PC-3 (cell line): ENCODE data around the gene TARS2. TPM values are rescaled to one million over a fixed set of nuclear protein-coding genes. Genes with fewer than 3 reads are reported as not detected.

Source experiments
- ATAC-seq: fragments of 200-7000 bp; cut with Tn5 transposase; 2 replicates; pipeline ENCODE4 v1.9.1; 2020; ENCODE audit warnings: mild to moderate bottlenecking, moderate library complexity
- BruUV-seq: library from RNA; stranded (reverse); fragments of 400-500 nt; replicated peaks from 2 replicates; lab custom pipeline; 2021; lab: Mats Ljungman, UMichigan
- CTCF ChIA-PET: fragments of 300-600 bp; sonication (Branson Sonifier 250); formaldehyde crosslinking; loops from one replicate; lab custom pipeline; 2022; ENCODE audit warnings: antibody characterized with exemption; lab: Charles Lee
- POLR2A ChIA-PET: fragments of 300-600 bp; sonication (Branson Sonifier 250); formaldehyde crosslinking; loops from one replicate; lab custom pipeline; 2022; ENCODE audit warnings: antibody characterized with exemption; ENCODE audit not compliant: unreplicated experiment; lab: Charles Lee
- DNase-seq: peaks from one replicate; pipeline ENCODE4 v3.0.0-alpha.2; 2015
- H2AFZ ChIP-seq: fragments of 300-600 bp; sonication (generic); 2 replicates; pipeline ENCODE4 v1.6.0; 2016; ENCODE audit warnings: antibody characterized with exemption, low read length
- H3F3A ChIP-seq: fragments of 300-600 bp; sonication (generic); one replicate; pipeline ENCODE4 v1.6.0; 2017; ENCODE audit warnings: antibody characterized with exemption, low read length, control low read depth, mild to moderate bottlenecking; ENCODE audit not compliant: unreplicated experiment
- H3K27ac ChIP-seq: fragments of 300-600 bp; sonication (generic); 2 replicates; pipeline ENCODE4 v1.5.1; 2016; ENCODE audit warnings: mild to moderate bottlenecking, low read length
- H3K27me3 ChIP-seq: fragments of 300-600 bp; sonication (generic); 2 replicates; pipeline ENCODE4 v1.6.1; 2016; ENCODE audit warnings: low read length, mixed read lengths
- H3K36me3 ChIP-seq: fragments of 300-600 bp; sonication (generic); 2 replicates; pipeline ENCODE4 v1.6.1; 2016; ENCODE audit warnings: low read depth, mixed run types, low read length, mixed read lengths
- H3K4me1 ChIP-seq: fragments of 300-600 bp; sonication (generic); 2 replicates; pipeline ENCODE4 v1.5.1; 2016; ENCODE audit warnings: low read length; ENCODE audit not compliant: insufficient read depth
- H3K4me2 ChIP-seq: fragments of 300-600 bp; sonication (generic); 2 replicates; pipeline ENCODE4 v1.6.0; 2016; ENCODE audit warnings: low read length
- H3K4me3 ChIP-seq: fragments of 300-600 bp; sonication (generic); 2 replicates; pipeline ENCODE4 v1.5.1; 2016; ENCODE audit warnings: mild to moderate bottlenecking, low read length, mixed read lengths
- H3K79me2 ChIP-seq: fragments of 300-600 bp; sonication (generic); 2 replicates; pipeline ENCODE4 v1.6.1; 2017; ENCODE audit warnings: low read length, mixed read lengths
- H3K9ac ChIP-seq: fragments of 300-600 bp; sonication (generic); 2 replicates; pipeline ENCODE4 v1.6.0; 2016; ENCODE audit warnings: mild to moderate bottlenecking, low read length
- H3K9me2 ChIP-seq: fragments of 300-600 bp; sonication (generic); replicated peaks from 2 replicates; pipeline ENCODE4 v1.6.1; 2016; ENCODE audit warnings: mixed run types, low read length, mixed read lengths
- H3K9me3 ChIP-seq: fragments of 300-600 bp; sonication (generic); 2 replicates; pipeline ENCODE4 v1.6.1; 2016; ENCODE audit warnings: low read length, mixed read lengths
- H4K20me1 ChIP-seq: fragments of 300-600 bp; sonication (generic); 2 replicates; pipeline ENCODE4 v1.6.1; 2016; ENCODE audit warnings: low read length, mixed read lengths
- EZH2 ChIP-seq: fragments of 300-600 bp; sonication (generic); IDR thresholded peaks from one replicate; pipeline ENCODE4 v1.6.1; 2017; ENCODE audit warnings: antibody characterized with exemption, mild to moderate bottlenecking, low read length; ENCODE audit not compliant: unreplicated experiment
- EZH2phosphoT487 ChIP-seq: fragments of 300-600 bp; sonication (generic); IDR thresholded peaks from 2 replicates; pipeline ENCODE4 v1.6.1; 2018; ENCODE audit warnings: mild to moderate bottlenecking, antibody characterized with exemption, low read length, borderline replicate concordance
- intact Hi-C: fragments of 100-400 bp; cut with micrococcal nuclease; formaldehyde crosslinking; loops from 2 replicates; pipeline ENCODE4 v1.9.0; 2023
- total RNA-seq: library from RNA; depleted of rRNA; stranded (reverse); fragments of >200 nt; gene quantifications from 2 replicates; pipeline ENCODE4 v1.2.3, GENCODE V29; 2014
- TF ChIP-seq, protein P1 (sequence below): fragments of 300-600 bp; sonication (generic); conservative IDR thresholded peaks from 2 replicates; pipeline ENCODE4 v1.5.1; 2017; ENCODE audit warnings: antibody characterized with exemption, low read depth, mild to moderate bottlenecking, low read length

Gene TARS2
- total RNA-seq, 1 experiment from 2014 or later: 56.2 TPM

DNA sequence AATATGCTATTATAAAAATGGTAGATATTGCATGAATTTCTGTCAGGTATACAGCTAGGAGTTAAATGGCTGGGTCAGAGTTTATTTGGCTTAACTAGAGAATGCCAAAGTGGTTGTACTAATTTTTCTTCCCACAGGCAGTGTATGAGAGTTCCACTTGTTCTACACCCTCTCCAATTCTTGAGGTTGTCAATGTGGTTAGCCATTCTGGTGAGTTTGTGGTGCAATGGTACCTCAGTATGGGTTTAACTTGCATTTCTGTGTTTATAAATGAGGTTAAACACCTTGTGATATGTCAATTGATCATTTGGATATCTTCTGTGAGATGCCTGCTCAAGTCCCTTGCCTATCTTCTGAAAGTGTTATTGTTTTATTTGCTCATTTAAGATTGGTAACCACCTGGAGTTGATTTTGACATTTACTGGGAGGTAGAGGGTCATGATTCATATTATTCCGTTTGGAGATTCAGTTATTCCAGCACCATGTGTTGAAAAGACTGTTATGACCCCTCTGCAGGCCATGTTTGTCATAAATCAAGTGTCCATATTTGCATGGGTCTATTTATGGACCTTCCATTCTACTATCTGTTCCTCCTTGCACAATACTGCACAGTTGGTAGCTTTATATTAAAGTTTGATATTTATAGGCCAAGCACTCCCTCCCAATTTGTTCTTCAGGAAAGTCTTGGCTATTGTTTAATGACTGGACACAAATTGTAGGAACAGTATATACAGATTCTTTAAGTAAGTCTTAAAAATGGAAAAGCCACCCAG lies 34.2 kb downstream of the TARS2 start:
- POLR2A ChIA-PET: no interaction called here
- BruUV-seq: no TSS peak
- TF ChIP-seq, protein P1, sequence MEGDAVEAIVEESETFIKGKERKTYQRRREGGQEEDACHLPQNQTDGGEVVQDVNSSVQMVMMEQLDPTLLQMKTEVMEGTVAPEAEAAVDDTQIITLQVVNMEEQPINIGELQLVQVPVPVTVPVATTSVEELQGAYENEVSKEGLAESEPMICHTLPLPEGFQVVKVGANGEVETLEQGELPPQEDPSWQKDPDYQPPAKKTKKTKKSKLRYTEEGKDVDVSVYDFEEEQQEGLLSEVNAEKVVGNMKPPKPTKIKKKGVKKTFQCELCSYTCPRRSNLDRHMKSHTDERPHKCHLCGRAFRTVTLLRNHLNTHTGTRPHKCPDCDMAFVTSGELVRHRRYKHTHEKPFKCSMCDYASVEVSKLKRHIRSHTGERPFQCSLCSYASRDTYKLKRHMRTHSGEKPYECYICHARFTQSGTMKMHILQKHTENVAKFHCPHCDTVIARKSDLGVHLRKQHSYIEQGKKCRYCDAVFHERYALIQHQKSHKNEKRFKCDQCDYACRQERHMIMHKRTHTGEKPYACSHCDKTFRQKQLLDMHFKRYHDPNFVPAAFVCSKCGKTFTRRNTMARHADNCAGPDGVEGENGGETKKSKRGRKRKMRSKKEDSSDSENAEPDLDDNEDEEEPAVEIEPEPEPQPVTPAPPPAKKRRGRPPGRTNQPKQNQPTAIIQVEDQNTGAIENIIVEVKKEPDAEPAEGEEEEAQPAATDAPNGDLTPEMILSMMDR: no peak
- no peak for TF ChIP-seq EZH2
- TF ChIP-seq EZH2phosphoT487: no peak
- Histone ChIP-seq H3K4me3 (no peak overlapping the region), H3F3A (no peaks in the 10 kb centered on the region), H3K9ac (no peak overlapping the region), H3K27me3 (no peaks in the 10 kb centered on the region), H3K9me3 (no peaks in the 10 kb centered on the region), H3K36me3 (no peaks in the 10 kb centered on the region), H2AFZ (no peak overlapping the region), H3K27ac (no peak overlapping the region), H3K4me2 (no peak overlapping the region), H3K79me2 (no peaks in the 10 kb centered on the region), H3K4me1 (peaks cover 4% of the 10 kb centered on the region; the same call in 1 of the 2 replicates), H4K20me1 (no peaks in the 10 kb centered on the region), H3K9me2 (no peaks in the 10 kb centered on the region)
- no peak for DNase-seq
- ATAC-seq: no peak
- CTCF ChIA-PET: no interaction called here
- intact Hi-C loops: no loop called here

DNA sequence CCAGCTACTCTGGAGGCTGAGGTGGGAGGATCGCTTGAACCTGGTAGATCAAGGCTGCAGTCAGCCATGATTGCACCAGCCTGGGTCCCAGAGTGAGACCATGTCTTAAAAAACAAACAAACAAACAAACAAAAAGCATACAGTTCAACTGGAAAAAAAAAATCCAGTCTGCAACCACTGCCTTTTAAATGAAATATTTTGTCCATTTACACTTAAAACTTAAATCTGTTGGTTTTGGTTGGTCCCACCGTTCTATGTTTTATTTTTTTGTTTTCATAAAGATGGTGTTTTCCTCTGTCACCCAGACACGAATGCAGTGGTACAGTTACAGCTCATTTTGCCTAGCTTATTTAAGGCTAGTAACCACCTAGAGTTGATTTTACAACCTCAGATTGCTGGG lies 38.1 kb downstream of the TARS2 start:
- Histone ChIP-seq H3K27me3 (no peaks in the 10 kb centered on the region), H3K9me3 (no peaks in the 10 kb centered on the region), H3K4me3 (no peak overlapping the region), H3F3A (peaks cover 5% of the 10 kb centered on the region), H3K4me1 (peaks cover 13% of the 10 kb centered on the region; the same call in 1 of the 2 replicates), H3K36me3 (no peaks in the 10 kb centered on the region), H3K4me2 (no peak overlapping the region), H2AFZ (no peak overlapping the region), H3K27ac (no peak overlapping the region), H4K20me1 (no peaks in the 10 kb centered on the region), H3K79me2 (no peaks in the 10 kb centered on the region), H3K9me2 (no peaks in the 10 kb centered on the region), H3K9ac (no peak overlapping the region)
- no TSS peak for BruUV-seq
- ChIA-PET POLR2A (no interaction called here), CTCF (no interaction called here)
- intact Hi-C loops: loop anchor here (5.0 kb wide), 1 partner anchor 38 kb away; the partner anchor contains the start of gene TARS2
- DNase-seq (no peak), ATAC-seq (no peak)
- TF ChIP-seq, protein P1: no peak
- TF ChIP-seq EZH2: no peak

DNA sequence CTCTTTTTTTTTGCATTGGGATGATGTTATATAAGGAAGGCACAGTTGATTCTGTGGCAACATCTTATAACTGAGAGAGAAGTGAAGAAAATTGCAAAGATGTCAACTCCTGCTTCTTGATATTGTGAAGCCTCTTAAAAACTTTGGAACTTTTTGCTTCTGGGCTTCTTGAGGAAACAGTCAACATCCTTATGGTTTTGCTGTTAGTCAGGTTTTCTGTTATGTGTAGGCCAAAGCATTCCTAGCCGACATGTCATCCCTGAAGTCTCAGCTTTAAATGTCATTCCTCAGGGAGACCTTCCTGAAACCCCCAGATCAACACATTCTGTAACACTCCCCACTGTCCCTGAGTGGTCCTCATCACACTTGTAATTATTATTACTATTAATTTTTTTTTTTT lies 41.0 kb downstream of the TARS2 start:
- ATAC-seq (peak; percentile 30; the same call in 1 of the 2 replicates), DNase-seq (peak; percentile 46)
- H3K27ac ChIP-seq: no peak overlapping the region
- TF ChIP-seq EZH2phosphoT487: no peak
- TF ChIP-seq, protein P1: no peak
- no peak for TF ChIP-seq EZH2
- no peaks in the 10 kb centered on the region for H4K20me1 ChIP-seq
- H3K4me1 ChIP-seq: peaks cover 13% of the 10 kb centered on the region; the same call in 1 of the 2 replicates
- no peak overlapping the region for H3K9ac ChIP-seq
- no peaks in the 10 kb centered on the region for H3K9me3 ChIP-seq
- H2AFZ ChIP-seq: no peak overlapping the region
- intact Hi-C loops: loop anchor here (5.0 kb wide), 1 partner anchor 41 kb away; the partner anchor contains the start of gene TARS2
- no peaks in the 10 kb centered on the region for H3K9me2 ChIP-seq
- no peak overlapping the region for H3K4me2 ChIP-seq
- no peaks in the 10 kb centered on the region for H3K79me2 ChIP-seq
- no peaks in the 10 kb centered on the region for H3K27me3 ChIP-seq
- no peaks in the 10 kb centered on the region for H3K36me3 ChIP-seq
- H3F3A ChIP-seq: peaks cover 5% of the 10 kb centered on the region
- no TSS peak for BruUV-seq
- POLR2A ChIA-PET: interaction anchor here (0.7 kb wide), 1 partner anchor 11 kb away, joined by 3 read pairs; no protein-coding TSS in a partner anchor
- CTCF ChIA-PET: no interaction called here
- H3K4me3 ChIP-seq: no peak overlapping the region
